Measurements from ENCODE around the gene OSBPL8. TPM values are rescaled to one million over a fixed set of nuclear protein-coding genes. Genes with fewer than 3 reads are reported as not detected.
A peak's percentile ranks its signal among the peaks of the same experiment; 100 is the strongest.
"Not testable (repeated sequence)": the region's sequence is repeated elsewhere in the genome, so short reads cannot be mapped to it uniquely, and the experiment has no call there.

The OSBPL8 gene
- total and polyA plus RNA-seq, 2 experiments from 2014 or later: 78.0 to 124 TPM

DNA sequence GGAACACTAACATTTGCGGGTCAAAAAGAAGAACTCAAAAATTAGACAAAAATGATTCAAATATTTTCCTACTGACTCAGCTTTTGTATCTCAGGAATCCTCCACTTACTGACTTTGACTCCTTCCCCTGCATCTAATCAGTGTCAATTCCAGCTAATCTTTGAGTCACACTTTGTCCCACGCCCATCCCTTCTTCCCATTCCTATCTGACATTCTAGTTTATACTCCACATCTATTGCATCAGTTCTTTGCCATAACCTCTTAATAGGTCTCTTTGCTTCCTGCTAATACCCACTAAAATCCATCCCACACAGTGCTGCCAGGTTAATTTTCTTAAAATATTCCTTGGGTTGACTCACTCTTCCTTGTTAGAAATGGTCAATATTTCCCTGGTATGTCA, 230.4 kb downstream of the OSBPL8 start (continued):
- TF ChIP-seq, protein P1, sequence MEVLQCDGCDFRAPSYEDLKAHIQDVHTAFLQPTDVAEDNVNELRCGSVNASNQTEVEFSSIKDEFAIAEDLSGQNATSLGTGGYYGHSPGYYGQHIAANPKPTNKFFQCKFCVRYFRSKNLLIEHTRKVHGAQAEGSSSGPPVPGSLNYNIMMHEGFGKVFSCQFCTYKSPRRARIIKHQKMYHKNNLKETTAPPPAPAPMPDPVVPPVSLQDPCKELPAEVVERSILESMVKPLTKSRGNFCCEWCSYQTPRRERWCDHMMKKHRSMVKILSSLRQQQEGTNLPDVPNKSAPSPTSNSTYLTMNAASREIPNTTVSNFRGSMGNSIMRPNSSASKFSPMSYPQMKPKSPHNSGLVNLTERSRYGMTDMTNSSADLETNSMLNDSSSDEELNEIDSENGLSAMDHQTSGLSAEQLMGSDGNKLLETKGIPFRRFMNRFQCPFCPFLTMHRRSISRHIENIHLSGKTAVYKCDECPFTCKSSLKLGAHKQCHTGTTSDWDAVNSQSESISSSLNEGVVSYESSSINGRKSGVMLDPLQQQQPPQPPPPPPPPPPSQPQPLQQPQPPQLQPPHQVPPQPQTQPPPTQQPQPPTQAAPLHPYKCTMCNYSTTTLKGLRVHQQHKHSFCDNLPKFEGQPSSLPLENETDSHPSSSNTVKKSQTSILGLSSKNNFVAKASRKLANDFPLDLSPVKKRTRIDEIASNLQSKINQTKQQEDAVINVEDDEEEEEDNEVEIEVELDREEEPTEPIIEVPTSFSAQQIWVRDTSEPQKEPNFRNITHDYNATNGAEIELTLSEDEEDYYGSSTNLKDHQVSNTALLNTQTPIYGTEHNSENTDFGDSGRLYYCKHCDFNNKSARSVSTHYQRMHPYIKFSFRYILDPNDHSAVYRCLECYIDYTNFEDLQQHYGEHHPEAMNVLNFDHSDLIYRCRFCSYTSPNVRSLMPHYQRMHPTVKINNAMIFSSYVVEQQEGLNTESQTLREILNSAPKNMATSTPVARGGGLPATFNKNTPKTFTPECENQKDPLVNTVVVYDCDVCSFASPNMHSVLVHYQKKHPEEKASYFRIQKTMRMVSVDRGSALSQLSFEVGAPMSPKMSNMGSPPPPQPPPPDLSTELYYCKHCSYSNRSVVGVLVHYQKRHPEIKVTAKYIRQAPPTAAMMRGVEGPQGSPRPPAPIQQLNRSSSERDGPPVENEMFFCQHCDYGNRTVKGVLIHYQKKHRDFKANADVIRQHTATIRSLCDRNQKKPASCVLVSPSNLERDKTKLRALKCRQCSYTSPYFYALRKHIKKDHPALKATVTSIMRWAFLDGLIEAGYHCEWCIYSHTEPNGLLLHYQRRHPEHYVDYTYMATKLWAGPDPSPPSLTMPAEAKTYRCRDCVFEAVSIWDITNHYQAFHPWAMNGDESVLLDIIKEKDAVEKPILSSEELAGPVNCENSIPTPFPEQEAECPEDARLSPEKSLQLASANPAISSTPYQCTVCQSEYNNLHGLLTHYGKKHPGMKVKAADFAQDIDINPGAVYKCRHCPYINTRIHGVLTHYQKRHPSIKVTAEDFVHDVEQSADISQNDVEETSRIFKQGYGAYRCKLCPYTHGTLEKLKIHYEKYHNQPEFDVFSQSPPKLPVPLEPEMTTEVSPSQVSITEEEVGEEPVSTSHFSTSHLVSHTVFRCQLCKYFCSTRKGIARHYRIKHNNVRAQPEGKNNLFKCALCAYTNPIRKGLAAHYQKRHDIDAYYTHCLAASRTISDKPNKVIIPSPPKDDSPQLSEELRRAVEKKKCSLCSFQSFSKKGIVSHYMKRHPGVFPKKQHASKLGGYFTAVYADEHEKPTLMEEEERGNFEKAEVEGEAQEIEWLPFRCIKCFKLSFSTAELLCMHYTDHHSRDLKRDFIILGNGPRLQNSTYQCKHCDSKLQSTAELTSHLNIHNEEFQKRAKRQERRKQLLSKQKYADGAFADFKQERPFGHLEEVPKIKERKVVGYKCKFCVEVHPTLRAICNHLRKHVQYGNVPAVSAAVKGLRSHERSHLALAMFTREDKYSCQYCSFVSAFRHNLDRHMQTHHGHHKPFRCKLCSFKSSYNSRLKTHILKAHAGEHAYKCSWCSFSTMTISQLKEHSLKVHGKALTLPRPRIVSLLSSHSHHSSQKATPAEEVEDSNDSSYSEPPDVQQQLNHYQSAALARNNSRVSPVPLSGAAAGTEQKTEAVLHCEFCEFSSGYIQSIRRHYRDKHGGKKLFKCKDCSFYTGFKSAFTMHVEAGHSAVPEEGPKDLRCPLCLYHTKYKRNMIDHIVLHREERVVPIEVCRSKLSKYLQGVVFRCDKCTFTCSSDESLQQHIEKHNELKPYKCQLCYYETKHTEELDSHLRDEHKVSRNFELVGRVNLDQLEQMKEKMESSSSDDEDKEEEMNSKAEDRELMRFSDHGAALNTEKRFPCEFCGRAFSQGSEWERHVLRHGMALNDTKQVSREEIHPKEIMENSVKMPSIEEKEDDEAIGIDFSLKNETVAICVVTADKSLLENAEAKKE (CRISPR knock-in tag; IDR thresholded peaks at IDR 0.05): no peak
- TF ChIP-seq EZH2 (IDR thresholded peaks at IDR 0.05; ENCODE audit: low read depth, unreplicated experiment) (no peak), STAT1 (IDR thresholded peaks at IDR 0.05; ENCODE audit: unreplicated experiment) (no peak), EZH2phosphoT487 (IDR thresholded peaks at IDR 0.05; ENCODE audit: unreplicated experiment) (no peak), ZNF331 (CRISPR knock-in tag; IDR thresholded peaks at IDR 0.05; ENCODE audit: low read depth) (no peak), CREB1 (CRISPR knock-in tag; IDR thresholded peaks at IDR 0.05; ENCODE audit: low read depth) (no peak)
- TF ChIP-seq, protein P2, sequence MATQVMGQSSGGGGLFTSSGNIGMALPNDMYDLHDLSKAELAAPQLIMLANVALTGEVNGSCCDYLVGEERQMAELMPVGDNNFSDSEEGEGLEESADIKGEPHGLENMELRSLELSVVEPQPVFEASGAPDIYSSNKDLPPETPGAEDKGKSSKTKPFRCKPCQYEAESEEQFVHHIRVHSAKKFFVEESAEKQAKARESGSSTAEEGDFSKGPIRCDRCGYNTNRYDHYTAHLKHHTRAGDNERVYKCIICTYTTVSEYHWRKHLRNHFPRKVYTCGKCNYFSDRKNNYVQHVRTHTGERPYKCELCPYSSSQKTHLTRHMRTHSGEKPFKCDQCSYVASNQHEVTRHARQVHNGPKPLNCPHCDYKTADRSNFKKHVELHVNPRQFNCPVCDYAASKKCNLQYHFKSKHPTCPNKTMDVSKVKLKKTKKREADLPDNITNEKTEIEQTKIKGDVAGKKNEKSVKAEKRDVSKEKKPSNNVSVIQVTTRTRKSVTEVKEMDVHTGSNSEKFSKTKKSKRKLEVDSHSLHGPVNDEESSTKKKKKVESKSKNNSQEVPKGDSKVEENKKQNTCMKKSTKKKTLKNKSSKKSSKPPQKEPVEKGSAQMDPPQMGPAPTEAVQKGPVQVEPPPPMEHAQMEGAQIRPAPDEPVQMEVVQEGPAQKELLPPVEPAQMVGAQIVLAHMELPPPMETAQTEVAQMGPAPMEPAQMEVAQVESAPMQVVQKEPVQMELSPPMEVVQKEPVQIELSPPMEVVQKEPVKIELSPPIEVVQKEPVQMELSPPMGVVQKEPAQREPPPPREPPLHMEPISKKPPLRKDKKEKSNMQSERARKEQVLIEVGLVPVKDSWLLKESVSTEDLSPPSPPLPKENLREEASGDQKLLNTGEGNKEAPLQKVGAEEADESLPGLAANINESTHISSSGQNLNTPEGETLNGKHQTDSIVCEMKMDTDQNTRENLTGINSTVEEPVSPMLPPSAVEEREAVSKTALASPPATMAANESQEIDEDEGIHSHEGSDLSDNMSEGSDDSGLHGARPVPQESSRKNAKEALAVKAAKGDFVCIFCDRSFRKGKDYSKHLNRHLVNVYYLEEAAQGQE (IDR thresholded peaks at IDR 0.05; ENCODE audit: unreplicated experiment): no peak

DNA sequence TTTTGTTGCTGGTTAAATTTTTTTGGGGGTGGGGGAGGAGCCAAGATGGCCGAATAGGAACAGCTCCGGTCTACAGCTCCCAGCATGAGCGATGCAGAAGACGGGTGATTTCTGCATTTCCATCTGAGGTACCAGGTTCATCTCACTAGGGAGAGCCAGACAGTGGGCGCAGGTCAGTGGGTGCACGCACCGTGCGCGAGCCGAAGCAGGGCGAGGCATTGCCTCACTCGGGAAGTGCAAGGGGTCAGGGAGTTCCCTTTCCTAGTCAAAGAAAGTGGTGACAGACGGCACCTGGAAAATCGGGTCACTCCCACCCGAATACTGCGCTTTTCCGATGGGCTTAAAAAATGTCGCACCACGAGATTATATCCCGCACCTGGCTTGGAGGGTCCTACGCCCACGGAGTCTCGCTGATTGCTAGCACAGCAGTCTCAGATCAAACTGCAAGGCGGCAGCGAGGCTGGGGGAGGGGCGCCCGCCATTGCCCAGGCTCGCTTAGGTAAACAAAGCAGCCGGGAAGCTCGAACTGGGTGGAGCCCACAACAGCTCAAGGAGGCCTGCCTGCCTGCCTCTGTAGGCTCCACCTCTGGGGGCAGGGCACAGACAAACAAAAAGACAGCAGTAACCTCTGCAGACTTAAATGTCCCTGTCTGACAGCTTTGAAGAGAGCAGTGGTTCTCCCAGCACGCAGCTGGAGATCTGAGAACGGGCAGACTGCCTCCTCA, 239.8 kb downstream of the OSBPL8 start:
- not testable (repeated sequence) for DNase-seq (ENCODE audit: low spot score); H3K36me3 Mint-ChIP-seq (ENCODE audit: low read depth); H3K4me1 Mint-ChIP-seq; H3K27ac ChIP-seq (ENCODE audit: low read depth); H3K27me3 ChIP-seq (ENCODE audit: insufficient read depth); H3K27me3 Mint-ChIP-seq (ENCODE audit: insufficient read depth, low read depth, poor library complexity); H3K4me1 ChIP-seq (ENCODE audit: insufficient read depth); H3K79me2 ChIP-seq (replicated peaks; ENCODE audit: insufficient read depth); ATAC-seq; H3K36me3 ChIP-seq (ENCODE audit: insufficient read depth); H4K20me1 ChIP-seq (replicated peaks; ENCODE audit: insufficient read depth); H3K9me2 ChIP-seq (ENCODE audit: insufficient read depth); H3F3A ChIP-seq (replicated peaks; ENCODE audit: low read depth)
- H3K4me3 Mint-ChIP-seq: peak overlapping the region; percentile 69
- H3K27ac Mint-ChIP-seq: peak overlapping the region; percentile 71
- H3K4me2 ChIP-seq: peak overlapping the region; percentile 55
- peaks cover 17% of the 10 kb centered on the region; the same call in 2 of the 3 replicates for H3K9me3 Mint-ChIP-seq
- peak overlapping the region; percentile 80; the same call in 1 of the 2 replicates for H2AFZ ChIP-seq
- H3K4me3 ChIP-seq: peak overlapping the region; percentile 47; the same call in 1 of the 2 replicates

Data from GM23338 (cell line).